GM19468 (cell line): ENCODE data around the gene AFF3.

Source experiments
- ATAC-seq: cut with Tn5 transposase; IDR thresholded peaks from one replicate; pipeline ENCODE4 v1.9.1; 2021; ENCODE audit warnings: mild to moderate bottlenecking, moderate library complexity, moderate number of reproducible peaks; ENCODE audit not compliant: unreplicated experiment; ENCODE audit errors: extremely low read depth

The AFF3 gene

GRCh38 chr2:99812426-99812825, 330.0 kb downstream of the AFF3 start:
- no peak for ATAC-seq

- no peak for ATAC-seq
These were observed 330.8 kb downstream of the AFF3 start for GRCh38 chr2:99811544-99811943.

- ATAC-seq: no peak
These were observed 332.2 kb downstream of the AFF3 start for GRCh38 chr2:99810225-99810624.

GRCh38 chr2:99809259-99809900, 333.0 kb downstream of the AFF3 start:
- ATAC-seq: no peak

- ATAC-seq: no peak
These were observed 333.8 kb downstream of the AFF3 start for GRCh38 chr2:99808361-99809200.

- ATAC-seq: no peak
These were observed 335.6 kb downstream of the AFF3 start for GRCh38 chr2:99806758-99807157.

GRCh38 chr2:99805930-99806476, 336.4 kb downstream of the AFF3 start:
- no peak for ATAC-seq

GRCh38 chr2:99803846-99804245, 338.5 kb downstream of the AFF3 start:
- no peak for ATAC-seq

- ATAC-seq: no peak
These were observed 339.7 kb downstream of the AFF3 start for GRCh38 chr2:99802734-99803133.

GRCh38 chr2:99801327-99801901, 341.0 kb downstream of the AFF3 start:
- no peak for ATAC-seq

- ATAC-seq: no peak
These were observed 344.9 kb downstream of the AFF3 start for GRCh38 chr2:99797475-99797874.

GRCh38 chr2:99794414-99794813, 348.0 kb downstream of the AFF3 start:
- no peak for ATAC-seq

GRCh38 chr2:99793022-99793421, 349.4 kb downstream of the AFF3 start:
- no peak for ATAC-seq

GRCh38 chr2:99789849-99790248, 352.5 kb downstream of the AFF3 start:
- no peak for ATAC-seq

- ATAC-seq: no peak
These were observed 354.5 kb downstream of the AFF3 start for GRCh38 chr2:99787769-99788382.

GRCh38 chr2:99786636-99787390, 355.6 kb downstream of the AFF3 start:
- no peak for ATAC-seq

GRCh38 chr2:99784946-99785345, 357.4 kb downstream of the AFF3 start:
- ATAC-seq: no peak

- no peak for ATAC-seq
These were observed 358.1 kb downstream of the AFF3 start for GRCh38 chr2:99784282-99784681.

GRCh38 chr2:99780276-99780675, 362.1 kb downstream of the AFF3 start:
- no peak for ATAC-seq

- no peak for ATAC-seq
These were observed 363.1 kb downstream of the AFF3 start for GRCh38 chr2:99779276-99779675.
